ENCODE results near the gene DOCK2.

- no peak for TF ChIP-seq CTCF (conservative IDR thresholded peaks at IDR 0.05 in 1 of 2, IDR thresholded peaks at IDR 0.05 in 1 of 2; ENCODE audit: low read depth in 1 of 2, low read length in 2 of 2)
- no peak for TF ChIP-seq EZH2 (IDR thresholded peaks at IDR 0.05; ENCODE audit: low read length, missing control alignments)
Observed at GRCh38 chr5:169862391-169862811, 225.3 kb downstream of the DOCK2 start.

Measured in fibroblast of lung (primary cell).